Erythroblast (primary cell): ENCODE data around the gene CPAMD8.

Experiments
- GATA1 ChIP-seq: IDR thresholded peaks from 2 replicates; pipeline ENCODE4 v1.6.1; 2011; ENCODE audit warnings: low read depth, mild to moderate bottlenecking, control low read depth, low read length, moderate library complexity
- POLR2A ChIP-seq: IDR thresholded peaks from 2 replicates; pipeline ENCODE4 v1.6.1; 2011; ENCODE audit warnings: mild to moderate bottlenecking, low read length

GRCh38 chr19:17045907-17046502, 19.4 kb upstream of the CPAMD8 start:
- no peak for TF ChIP-seq POLR2A
- TF ChIP-seq GATA1, result no peak
